Retinal pigment epithelial cell (primary cell): ENCODE results near the gene SHROOM3.

Experiments
- DNase-seq: peaks from one replicate; pipeline ENCODE4 v3.0.0-alpha.2; 2010; ENCODE audit warnings: low read depth
- H3K4me3 ChIP-seq: 2 replicates; pipeline ENCODE4 v1.5.1; 2011; ENCODE audit warnings: mild to moderate bottlenecking, low read length, control low read depth, moderate library complexity
- TF ChIP-seq, protein P1 (sequence below): conservative IDR thresholded peaks from 2 replicates; pipeline ENCODE4 v1.5.1; 2011; ENCODE audit warnings: low read depth, low read length, control low read depth, inconsistent platforms

The SHROOM3 gene

DNA sequence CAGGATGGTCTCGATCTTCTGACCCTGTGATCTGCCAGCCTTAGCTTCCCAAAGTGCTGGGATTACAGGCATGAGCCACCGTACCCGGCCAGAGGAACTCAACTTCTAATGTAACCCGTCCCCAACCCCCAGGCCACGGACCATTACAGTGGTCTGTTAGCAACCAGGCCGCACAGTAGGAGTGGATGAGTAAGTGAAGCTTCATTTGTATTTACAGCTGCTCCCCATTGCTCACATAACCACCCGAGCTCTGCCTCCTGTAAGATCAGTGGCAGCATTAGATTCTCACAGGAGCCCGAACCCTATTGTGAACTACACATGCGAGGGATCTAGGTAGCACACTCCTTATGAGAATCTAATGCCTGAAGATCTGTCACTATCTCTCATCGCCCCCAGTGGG lies 119.6 kb downstream of the SHROOM3 start:
- TF ChIP-seq, protein P1, sequence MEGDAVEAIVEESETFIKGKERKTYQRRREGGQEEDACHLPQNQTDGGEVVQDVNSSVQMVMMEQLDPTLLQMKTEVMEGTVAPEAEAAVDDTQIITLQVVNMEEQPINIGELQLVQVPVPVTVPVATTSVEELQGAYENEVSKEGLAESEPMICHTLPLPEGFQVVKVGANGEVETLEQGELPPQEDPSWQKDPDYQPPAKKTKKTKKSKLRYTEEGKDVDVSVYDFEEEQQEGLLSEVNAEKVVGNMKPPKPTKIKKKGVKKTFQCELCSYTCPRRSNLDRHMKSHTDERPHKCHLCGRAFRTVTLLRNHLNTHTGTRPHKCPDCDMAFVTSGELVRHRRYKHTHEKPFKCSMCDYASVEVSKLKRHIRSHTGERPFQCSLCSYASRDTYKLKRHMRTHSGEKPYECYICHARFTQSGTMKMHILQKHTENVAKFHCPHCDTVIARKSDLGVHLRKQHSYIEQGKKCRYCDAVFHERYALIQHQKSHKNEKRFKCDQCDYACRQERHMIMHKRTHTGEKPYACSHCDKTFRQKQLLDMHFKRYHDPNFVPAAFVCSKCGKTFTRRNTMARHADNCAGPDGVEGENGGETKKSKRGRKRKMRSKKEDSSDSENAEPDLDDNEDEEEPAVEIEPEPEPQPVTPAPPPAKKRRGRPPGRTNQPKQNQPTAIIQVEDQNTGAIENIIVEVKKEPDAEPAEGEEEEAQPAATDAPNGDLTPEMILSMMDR: no peak
- no peak for DNase-seq
- H3K4me3 ChIP-seq: no peak overlapping the region

DNA sequence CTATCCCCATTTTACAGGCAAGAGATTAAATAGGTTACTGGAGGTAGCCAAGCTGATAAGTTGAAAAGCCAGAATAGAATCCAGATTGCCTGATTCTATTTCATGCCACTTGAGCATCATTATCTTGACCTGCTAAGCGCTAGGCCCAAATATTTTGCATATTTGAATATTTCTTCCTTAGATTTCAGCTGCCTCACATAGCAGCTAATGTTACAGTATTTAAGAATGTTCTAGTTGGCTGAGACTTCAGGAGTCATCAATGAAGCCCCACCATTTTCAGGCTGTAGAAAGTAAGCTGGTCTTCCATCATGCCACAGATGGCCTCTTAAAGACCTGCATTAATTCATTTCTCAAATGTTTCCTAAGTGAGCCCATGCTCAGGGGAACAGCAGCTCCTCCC lies 121.4 kb downstream of the SHROOM3 start:
- no peak for DNase-seq
- H3K4me3 ChIP-seq: no peak overlapping the region
- TF ChIP-seq, protein P1: no peak

DNA sequence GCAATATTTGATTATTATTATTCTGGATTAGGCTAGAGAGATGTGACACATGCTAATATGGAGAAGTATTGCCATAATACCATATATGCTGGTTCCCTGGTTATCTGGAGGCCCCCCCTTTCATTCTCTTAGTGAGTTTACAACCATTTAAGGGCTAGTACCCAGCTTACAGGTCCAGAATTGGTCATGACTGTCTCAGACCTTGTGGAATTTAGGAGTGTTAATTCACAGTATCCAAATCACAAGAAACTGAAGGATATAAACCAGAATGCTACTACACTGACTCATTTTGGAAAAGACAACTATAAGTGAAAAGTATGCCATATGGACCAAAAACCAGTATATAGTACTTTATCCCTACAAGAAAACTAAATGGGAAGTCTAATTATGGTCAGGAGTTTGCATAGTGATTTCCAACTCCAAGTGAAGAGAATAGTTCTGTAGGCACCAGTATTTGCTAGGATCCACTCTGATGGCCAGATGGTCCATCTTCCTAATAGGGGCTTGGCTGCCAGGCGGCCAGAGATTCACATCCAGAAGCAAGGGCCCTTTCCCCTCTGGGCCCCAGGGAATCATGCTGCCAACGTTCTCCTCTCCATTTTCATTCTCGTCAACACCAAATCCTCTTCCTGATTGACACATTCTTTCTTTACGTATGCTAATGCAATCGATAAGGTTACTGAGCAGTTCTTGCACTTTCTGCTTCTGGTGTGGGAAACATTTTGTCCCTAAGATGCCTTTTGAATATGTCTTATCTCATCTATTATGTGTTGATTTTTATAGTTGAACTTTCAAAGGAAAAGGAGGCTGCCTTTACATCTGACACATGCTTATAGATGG lies 123.6 kb downstream of the SHROOM3 start:
- DNase-seq: no peak
- no peak overlapping the region for H3K4me3 ChIP-seq
- TF ChIP-seq, protein P1: no peak

DNA sequence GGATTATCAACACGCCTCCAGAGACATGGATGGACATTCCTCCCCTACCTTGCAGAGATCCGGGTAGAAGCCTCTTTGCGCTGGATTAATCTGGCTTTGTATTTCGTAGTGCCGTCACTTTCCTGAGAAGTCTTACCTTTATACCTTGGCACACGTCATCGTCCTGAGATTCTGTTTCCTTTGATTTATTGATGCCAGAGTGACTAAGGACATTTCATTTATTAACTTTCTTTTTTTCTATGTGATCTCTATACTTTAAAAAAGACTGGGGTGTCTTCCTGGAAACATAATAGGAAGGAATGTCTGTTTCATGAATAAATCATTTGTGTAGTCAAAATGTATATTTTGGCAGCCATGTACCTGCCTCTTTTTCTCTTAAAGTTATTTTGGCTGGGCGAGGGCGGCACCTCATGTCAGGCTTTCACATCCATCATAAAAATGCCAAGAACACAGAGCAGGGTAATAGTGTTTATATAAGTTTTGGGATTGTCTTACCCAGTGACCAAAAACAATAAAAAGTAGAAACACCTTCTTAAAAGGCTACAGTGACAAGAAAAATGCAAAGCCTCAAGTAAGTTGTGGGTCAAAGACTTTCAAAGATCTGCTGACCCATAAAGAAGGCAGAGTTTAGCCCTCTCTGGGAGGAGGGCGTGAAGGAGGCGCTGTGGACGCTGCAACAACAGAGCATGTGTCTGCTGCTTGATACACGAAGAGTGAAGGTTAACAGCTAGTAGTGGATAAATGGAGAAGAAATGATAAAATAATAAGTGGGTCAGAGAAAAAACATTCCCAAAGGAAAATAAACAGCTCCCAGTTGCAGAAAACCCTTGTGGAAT lies 124.4 kb downstream of the SHROOM3 start:
- TF ChIP-seq, protein P1: no peak
- no peak overlapping the region for H3K4me3 ChIP-seq
- no peak for DNase-seq

DNA sequence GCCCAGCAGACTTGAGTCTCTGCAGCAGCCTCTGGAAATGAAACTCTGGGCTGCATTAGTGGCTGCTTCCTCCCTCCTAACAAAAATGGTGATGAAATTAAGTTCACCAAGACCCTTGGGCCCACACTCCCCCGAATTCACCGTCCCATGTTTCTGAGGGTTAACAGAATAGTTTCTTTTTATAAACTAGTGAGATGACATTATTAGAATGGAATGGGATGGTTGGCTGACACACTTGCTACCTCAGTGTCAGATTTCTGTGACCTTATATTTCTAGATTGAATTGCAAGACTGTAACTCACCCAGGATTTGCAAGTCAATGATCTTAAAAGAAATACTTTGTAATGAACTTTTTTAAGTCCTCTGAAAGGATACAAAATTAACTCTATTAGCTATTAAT lies 127.1 kb downstream of the SHROOM3 start:
- TF ChIP-seq, protein P1: no peak
- no peak overlapping the region for H3K4me3 ChIP-seq
- no peak for DNase-seq

DNA sequence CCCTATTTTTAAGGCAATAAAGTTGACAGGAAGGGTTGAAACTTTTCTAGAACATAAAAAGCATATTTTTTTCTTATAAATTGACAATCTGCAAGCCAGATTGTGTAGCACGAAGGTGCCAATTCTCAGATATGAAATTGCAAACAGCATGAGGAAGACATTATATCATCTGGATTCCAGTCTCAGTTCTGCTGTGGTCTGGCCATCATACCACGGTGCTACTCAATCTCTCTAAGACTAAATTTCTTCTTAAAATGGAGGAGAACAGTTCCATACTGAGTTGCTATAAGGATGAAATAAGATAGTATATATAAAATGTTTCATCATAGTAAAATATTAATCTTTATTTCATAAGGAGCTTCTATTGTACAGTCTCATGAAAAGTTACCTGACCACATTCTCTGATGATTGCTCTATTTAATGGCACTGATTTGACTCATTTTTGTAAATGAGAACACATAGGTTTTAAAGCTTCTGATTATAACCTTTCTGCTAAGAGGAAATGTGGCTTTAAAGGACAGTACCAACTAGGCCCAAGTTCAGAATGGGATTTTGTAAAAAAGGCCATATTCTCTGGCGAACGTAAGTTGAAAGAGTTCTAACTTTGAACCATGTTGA lies 127.9 kb downstream of the SHROOM3 start:
- DNase-seq: no peak
- TF ChIP-seq, protein P1: no peak
- H3K4me3 ChIP-seq: no peak overlapping the region
